DMS79 treated with DMSO at 0.1 percent for 48 hours (cell line): ENCODE data around the gene SLC30A7.
"Not testable (repeated sequence)": the region's sequence is repeated elsewhere in the genome, so short reads cannot be mapped to it uniquely, and the experiment has no call there.

Source experiments
- DNase-seq: peaks from one replicate; lab custom pipeline; 2025; lab: John Stamatoyannopoulos, UW

SLC30A7 gene, protein sequence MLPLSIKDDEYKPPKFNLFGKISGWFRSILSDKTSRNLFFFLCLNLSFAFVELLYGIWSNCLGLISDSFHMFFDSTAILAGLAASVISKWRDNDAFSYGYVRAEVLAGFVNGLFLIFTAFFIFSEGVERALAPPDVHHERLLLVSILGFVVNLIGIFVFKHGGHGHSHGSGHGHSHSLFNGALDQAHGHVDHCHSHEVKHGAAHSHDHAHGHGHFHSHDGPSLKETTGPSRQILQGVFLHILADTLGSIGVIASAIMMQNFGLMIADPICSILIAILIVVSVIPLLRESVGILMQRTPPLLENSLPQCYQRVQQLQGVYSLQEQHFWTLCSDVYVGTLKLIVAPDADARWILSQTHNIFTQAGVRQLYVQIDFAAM

DNA sequence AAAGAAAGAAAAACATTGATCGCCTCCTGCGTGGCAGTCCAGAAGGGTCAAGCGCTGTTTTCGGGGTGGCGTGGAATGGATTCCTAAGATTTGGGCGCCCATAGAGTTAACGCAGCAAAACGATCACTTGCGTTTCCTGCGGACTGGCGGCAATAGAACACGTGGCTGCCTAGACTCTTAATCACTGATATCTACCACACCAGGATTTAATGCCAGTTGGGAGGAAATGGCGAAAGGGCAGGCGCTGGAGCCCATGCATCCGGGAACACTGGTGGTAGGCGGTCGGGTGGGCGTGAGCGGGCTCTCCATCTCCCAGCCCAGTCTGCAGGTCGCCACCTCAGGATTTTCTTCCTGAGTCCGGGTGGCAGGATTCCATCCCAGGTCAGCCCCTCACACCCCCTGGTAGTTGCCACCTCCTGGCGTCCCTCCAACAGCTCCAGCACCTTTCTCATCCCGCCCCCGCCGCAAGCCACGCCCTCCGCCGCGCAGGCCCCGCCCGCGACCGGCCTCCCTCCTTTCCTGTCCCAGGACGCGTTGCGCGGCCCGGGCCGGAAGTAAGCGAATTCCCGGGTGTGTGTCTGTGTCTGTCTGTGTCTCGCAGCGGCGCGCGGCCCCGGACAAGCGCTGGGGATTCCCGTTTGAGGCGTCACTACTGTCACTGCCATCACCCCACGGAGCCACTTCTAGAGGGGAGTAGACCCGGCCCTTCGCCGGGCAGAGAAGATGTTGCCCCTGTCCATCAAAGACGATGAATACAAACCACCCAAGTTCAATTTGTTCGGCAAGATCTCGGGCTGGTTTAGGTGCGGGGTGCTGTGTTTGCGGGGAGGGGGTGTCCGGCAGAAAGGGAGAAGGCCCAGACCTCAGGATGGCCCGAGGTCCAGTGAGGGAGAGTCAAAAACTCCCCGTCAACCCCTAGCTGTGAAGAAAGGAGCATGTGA lies at the start of gene SLC30A7:
TSS of gene SLC30A7 (plus strand) at position 551 of the 941 bp plus-strand sequence. CDS start at position 724, 173 bp downstream.
- peak; percentile 81 for DNase-seq

DNA sequence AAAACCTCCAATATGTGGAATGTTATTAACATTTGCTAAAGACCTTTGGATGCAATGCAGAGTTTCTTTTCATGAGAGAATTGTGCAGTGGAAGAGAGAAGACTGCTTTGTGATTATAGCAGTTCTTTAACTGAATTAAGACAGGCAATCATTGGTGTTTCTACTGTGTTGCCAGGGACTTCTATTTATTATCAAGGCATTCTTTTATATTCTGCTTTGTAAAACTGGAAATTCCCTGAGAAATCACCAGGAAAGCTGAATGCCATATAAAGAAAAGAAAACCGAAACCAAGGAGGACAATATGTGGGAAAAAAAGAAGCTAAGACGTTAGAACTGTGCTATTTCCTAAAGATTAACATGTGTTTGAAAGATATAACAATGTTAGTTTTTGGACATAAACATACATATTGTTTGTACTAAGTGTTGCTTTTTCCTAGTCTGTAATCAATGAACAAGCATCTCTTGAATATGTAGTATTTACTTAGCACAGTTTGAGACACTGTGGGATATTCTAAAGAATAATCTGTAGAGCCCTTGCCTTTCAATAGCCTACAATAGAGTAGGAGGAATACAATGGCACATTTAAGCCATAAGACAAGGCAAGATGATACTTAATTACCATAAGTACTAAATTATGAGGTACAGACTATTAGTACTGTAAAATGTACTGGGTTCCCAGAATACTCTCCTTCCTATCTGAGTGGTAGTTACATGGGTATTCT lies 48.4 kb upstream of the SLC30A7 start:
- no peak for DNase-seq

DNA sequence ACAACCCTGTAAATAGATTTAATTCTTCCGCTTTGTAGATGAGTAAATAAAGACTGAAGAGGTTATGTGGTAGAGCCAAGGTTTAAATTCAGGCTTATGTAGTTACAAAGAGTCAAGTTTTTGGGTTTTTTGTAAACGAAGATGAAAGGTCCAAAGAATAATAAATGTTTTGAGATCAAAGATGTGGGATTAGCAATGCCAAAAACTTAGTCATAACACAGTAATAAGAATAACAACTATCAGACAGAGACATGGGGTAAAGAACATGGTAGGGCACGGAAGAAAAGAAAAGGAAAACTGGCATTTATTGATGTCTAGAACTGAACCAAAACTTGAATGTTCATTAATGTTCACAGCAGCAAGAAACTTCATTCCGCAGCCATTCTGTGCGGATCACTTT lies 44.2 kb upstream of the SLC30A7 start:
- no peak for DNase-seq

DNA sequence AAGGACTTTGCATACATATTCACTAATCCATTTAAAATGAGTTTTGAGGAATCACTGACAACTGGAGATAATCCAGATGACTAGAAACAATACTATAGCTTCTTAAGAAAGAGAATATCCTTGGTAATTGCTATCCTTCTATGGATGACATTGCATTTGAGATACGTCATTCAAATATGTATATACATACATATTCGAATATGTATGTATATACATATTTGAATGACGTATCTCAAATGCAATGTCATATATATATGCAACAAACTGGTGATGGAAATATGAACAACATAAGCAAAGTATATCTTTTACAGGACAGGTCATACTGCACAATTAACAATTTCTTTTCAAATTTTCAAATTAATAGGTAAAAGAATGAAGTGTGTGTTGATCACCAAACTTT lies 42.9 kb upstream of the SLC30A7 start:
- no peak for DNase-seq

DNA sequence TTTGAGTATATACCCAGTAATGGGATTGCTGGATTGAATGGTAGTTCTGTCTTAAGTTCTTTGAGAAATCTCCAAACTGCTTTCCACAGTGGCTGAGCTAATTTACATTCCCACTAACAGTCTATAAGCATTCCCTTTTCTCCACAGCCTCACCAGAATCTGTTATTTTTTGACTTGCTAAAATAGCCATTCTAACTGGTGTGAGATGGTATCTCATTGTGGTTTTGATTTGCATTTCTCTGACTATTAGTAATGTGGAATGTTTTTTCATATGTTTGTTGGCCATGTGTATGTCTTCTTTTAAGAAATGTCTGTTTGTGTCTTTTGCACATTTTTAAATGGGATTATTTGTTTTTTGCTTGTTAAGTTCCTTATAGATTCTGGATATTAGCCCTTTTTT lies 40.8 kb upstream of the SLC30A7 start:
- not testable (repeated sequence) for DNase-seq

DNA sequence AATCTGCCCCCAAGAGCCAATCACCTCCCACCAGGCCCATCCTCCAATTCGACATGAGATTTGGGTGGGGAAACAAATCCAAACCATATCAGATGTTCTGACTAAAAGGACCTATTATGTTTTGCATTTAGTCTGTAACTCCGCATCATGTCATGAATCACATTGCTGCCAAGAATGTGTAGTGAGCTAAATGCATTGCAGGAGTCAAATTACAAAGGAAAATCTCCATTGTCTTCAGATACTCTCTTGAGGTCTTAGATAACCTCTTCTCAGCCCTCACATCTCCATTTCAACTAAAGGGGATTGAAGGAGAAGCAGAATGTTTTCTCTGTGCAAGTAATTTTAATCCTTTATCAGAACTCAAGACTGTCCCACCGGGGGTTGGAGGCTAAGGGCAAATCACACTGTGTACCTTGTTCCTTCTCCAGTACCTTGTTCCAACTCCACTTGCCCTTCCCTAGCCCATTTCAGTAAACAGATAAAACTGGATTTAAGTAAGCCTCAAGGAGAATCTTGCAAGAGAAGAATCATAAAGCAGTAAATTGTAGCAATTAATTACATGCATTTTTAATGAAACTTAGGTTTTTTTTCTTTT lies 35.4 kb upstream of the SLC30A7 start:
- no peak for DNase-seq

DNA sequence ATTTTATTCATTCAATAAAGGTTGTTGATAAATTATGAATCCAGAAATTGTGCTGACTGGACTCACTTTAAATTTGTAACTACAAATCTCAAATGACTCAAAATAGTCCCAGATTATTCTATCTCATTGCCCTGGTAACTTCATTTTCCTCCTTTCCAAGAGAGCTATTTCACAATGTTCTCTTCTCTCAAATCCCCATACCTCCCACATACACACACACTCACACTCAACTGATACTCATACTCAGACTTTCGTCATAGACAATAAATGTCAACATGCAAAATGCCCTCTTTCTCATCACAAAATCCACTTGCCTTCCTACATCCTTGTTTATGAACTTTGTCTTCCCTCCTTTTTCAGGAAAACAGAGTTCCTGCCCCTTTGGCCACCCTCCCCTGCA lies 34.5 kb upstream of the SLC30A7 start:
- DNase-seq, result no peak

DNA sequence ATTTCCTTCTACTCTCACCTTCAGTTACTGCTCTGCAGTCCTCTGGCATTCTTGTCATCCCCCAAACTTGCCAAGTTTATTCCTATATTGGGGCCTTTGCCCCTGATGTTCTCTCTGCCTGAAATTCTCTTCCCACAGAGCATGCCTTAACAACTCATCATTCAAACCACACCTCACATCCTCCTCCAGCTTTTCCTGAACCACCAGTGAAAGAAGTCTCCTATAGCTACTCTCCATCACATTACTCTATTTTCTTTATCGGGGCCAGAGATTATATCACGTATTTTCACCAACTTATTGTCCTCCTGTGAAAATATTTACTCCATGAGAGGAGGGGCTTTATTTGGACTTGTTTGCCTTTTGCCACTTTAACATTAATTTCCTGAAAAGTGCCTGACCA lies 33.3 kb upstream of the SLC30A7 start:
- no peak for DNase-seq

DNA sequence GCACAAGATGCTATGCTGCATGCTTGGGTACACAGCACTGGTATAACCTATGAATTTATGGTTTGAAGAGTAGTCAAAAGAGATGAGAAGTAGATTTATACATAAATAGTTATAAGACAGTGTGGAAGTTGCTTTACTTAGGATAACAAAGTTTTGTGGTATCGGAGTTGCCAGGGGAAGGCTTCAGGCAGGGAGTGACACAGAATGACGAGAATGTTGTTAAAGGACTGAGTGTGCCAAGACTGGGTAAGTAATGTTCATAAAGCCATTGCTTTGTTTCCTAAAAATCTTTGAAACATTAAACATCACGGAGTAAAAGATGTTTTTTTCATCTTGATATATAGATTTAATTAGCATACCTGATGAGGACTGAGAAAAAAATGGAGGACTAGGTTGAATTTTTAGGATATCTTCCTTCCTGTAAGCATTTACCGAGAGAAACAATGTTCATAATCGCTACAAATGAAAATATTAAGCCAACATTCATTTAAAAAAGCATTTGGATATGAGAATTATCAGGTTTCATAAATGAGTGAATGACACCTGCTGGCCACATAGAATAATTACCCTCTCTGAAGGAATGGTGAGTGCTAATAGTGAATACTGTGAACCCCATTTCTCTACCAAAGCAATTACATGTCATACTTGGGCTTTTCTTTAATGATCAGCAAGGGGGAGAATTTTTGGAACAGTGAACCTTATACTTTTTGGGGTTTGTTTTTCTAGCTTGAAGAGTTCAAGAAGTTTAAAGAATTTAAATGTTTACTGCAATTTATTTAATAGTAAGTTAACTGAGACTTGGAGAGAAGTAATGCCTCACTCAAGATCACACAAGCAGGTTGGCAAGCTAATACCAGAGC lies 29.6 kb upstream of the SLC30A7 start:
- peak; percentile 19 for DNase-seq

DNA sequence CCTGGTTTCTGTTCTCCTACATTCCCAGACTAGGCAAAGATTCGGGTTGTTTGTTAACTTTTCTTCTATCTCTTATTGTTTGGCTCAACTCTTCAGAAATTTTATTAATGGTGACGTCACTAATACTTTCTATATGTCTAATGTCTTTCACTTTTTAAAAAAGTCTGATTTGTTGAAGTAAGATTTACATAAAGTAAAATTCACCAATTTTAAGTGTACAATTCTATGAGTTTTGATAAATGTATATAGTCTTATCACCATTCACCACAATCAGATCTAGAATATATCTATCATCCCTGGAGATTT lies 29.0 kb upstream of the SLC30A7 start:
- DNase-seq, result no peak

DNA sequence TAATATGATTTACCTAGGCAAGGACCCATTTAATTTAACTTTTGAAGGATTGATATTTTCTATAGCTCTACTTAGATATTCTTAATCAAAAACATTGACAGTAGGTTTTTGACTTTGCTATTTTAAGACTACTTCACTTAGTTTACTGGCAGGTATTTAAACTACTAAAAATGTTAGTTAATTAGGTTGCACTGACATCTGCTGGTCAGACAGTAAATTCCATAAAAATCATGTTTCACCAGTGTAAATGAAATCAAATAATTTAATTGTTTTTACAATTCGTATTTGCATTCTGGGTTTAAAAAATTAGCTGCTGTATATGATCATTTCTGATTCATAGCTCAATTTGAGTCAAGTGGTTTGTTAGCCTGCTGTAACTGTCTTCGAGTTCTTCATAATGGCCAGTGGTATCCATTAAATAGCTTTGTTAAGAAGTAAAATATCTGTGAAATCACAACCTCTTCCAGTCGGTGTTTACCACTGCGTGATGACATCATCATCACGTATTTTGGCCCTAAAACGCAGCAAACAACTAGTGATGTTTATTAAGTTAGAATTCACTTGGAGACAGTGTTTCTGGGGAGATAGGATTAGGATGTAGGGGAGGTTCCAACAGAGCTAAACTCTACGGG lies 27.4 kb upstream of the SLC30A7 start:
- DNase-seq, result peak; percentile 16

DNA sequence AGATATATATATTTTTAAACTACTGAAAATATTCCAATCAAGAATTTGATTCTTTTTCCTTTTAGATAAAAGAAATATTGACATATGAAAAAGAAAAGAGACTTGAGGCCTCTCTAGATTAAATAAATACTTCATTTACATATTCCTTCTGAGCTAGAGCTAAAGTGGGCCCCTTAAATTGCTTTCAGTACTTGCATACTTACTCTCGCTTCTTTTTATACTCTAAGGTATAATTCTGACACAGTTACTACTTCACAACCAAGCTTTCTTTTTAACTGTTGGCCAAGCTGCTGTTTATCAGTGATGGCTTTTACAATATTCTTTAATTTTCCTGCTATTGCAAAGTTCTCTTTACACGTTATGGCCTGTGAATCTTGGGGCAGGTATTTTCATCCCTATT lies 25.9 kb upstream of the SLC30A7 start:
- DNase-seq, result no peak

DNA sequence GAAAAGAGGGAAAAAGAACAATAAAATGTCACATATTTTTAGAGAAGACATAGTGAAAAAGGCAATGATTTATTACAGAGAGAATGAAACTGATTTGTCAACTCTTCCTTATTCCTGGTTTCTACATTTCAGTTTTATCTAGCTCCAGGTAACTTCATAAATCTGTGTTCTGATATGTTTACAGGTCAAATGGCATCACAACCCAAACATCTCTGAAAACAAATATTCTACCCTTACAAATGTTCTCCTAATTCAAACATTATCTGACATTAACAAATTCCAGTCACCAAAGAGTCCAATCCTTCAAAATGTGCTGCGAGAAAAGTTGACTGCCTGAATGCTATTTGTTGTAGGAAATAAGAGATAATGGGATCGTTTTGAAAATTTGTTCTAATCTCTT lies 21.5 kb upstream of the SLC30A7 start:
- DNase-seq, result no peak

DNA sequence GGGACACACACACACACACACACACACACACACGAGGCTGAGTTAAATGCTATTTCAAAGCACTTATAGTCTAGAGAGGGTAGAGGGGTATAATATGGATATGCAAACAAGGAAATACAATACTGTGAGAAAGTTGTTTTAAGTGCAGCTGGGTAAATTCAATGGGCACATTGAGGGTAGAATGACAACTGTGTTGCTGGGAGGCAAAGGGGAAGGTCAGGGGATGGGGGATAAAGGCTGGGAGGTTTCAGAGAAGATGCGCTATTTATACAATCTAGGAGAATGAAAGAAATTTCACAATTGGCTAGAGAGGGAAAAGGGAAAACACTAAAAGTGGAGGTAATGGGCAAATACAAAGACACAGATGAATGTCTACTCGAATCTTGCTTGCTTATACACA lies 20.7 kb upstream of the SLC30A7 start:
- DNase-seq, result no peak

DNA sequence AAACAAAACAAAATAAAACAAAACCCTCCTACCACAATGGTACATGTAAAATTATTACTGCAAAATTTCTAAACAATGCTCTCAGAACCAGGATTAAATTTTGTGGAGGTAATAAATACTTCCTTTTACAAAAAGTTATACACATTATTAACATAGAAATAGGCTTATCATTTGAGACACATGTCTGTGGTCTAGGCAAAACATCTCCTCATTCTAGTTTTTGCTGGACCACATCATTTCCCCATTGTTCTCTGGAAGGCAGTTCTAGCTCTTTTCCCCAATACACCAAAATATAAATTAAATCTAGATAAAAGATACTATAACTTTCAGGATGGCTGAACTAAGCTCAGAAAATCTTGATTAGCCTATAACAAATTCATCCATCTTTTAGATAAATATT lies 19.6 kb upstream of the SLC30A7 start:
- DNase-seq, result no peak

DNA sequence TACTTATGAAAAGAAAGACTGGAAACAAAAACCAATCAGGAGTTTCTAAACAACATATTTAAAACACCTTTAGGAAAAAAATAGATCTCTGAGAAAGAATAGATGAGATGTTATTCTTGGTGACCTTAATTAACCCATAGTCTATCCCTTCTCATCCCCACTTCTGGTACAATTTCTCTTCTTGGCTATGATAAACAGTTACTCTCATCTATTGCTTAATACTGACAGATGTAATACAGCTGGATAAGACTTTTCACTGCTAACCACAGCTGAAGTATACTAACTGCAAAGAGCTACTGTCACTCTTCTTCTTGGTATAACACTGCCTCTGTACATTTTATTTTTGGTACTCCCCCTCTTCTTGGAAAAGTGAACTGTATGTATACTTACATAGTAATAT lies 16.5 kb upstream of the SLC30A7 start:
- no peak for DNase-seq

DNA sequence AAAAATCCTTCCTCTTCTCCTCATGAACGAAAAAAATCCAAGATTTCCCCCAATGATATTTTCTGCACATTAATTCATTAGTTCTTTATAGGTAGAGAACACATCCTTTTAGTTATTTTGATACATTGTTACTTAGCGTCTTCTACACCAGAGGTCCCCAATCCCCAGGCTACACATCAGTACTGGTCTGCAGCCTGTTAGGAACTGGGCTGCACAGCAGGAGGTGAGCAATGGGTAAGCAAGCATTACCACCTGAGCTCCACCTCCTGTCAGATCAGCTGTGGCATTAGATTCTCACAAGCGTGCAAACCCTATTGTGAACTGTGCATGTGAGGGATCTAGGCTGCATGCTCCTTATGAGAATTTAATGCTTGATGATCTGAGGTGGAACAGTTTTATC lies 14.2 kb upstream of the SLC30A7 start:
- DNase-seq, result no peak

DNA sequence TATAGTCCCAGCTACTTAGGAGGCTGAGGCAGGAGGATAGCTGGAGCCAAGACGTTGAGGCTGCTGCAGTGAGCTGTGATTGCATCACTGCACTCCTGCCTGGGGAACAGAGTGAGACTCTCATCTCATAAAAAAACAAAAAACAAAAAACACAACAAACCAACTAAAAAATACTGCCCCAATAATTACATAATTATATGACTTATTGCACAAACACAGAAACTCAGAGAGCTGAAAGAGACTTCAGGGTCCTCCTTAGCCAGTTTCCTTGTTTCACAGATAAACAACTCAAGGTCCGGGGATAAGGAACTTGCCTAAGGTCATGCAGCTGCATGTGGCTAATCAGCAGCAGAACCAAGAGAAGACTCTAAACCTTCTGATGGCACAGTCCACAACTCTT lies 13.2 kb upstream of the SLC30A7 start:
- no peak for DNase-seq

DNA sequence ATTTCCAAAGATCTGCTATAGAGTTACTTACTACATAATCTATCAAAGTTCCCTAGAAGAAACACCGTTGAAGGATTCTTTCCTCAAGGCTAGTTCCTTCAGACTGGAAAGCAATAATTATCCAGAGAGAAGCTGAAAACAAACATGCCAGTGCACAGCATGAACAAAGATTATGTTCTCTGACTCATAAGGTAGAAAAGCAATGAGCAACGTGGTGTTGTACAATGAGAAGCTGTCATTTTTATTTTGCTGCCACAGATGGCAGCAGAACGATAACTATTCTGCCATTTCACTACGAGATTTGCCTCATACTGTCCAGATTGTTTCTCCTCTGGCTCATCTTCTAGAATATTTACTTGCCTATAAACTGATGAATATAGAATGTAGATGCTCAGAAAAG lies 11.9 kb upstream of the SLC30A7 start:
- no peak for DNase-seq

DNA sequence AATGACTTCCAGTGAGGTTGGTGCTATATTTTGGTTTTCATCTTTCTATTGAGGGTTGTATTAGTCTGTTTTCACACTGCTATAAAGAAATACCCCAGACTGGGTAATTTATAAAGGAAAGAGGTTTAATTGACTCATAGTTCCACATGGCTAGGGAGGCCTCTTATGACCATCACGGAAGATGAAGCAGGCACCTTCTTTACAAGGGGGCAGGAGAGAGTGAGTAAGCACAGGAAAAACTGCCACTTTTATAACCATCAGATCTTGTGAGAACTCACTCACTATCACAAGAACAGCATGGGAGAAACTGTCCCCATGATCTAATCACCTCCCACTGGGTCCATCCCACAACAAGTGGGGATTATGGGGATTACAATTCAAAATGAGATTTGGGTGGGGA lies 6.9 kb upstream of the SLC30A7 start:
- DNase-seq, result not testable (repeated sequence)
